ENCODE measurements around the gene ZBTB9. TPM values are rescaled to one million over a fixed set of nuclear protein-coding genes. Genes with fewer than 3 reads are reported as not detected.
"Not testable (repeated sequence)": the region's sequence is repeated elsewhere in the genome, so short reads cannot be mapped to it uniquely, and the experiment has no call there.

ZBTB9 gene
- total RNA-seq, 1 experiment from 2014 or later: 7.6 TPM

DNA sequence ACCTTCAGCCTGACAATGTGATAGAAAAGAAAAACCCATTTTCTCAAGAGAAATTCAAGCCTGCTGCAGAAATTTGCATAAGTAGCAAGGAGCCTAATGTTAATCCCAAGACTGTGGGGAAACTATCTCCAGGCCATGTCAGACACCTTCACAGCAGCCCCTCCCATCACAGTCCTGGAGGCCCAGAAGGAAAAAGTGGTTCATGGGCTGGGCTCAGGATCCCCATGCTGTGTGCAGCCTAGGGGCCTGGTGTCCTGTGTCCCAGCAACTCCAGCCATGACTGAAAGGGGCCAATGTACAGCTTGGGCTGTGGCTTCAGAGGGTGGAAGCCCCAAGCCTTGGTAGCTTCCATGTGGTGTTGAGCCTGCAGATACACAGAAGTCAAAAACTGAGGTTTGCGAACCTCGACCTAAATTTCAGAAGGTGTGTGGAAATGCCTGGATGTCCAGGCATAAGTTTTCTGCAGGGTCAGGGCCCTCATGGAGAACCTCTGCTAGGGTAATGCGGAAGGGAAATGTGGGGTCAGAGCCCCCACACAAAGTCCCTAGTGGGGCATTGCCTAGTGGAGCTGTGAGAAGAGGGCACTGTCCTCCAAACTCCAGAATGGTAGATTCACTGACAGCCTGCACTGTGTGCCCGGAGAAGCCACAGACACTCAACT is 11.8 kb downstream of the ZBTB9 start:
- DNase-seq (ENCODE audit: low spot score): no peak

DNA sequence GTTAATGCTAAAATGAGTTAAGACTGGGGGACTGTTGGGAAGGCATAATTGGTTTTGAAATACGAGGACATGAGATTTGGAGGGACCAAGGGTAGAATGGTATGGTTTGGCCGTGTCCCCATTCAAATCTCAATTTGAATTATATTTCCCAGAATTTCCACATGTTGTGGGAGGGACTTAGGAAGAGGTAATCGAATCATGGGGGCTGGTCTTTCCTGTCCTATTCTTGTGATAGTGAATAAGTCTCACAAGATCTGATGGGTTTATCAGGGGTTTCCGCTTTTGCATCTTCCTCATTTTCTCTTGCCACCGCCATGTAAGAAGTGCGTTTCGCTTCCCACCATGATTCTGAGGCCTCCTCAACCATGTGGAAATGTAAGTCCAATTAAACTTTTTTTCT is 12.7 kb downstream of the ZBTB9 start:
- DNase-seq (ENCODE audit: low spot score): no peak

DNA sequence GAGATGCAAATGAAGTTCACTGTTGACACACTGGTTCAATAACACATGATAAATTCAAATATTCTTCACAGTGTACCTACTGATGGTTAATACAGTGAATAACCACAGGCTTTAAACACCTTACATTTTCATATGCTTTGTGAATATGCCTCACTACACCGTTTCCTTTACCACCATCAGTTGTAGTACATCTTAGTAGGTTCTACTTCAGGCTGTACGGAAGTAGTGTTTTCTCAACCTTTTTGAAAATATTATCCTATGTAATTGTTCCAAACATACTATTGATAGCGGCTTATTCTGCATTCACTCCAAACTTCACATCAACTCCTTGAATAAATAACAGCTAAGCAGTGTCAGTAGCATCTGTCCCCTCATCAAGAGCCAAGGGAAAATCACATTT is 15.3 kb downstream of the ZBTB9 start:
- DNase-seq (ENCODE audit: low spot score): no peak

DNA sequence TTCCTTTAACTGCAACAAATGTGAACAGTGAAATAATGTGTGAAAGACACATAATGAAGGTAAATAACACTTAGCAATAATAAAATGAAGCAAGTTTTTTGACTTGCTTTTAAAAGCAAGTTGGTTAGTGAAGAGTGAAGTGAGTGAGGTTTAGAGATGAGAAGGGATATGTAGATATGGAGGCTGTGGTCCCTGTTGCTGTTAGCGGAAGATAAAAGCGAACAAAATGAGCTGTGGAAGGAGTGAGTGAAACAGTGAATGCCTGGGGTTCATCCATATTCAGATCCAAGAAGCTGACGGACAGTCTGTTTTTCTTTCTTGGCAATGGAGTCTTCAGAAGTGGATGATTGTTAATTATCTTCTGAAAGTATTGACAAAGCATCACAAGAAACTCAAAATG is 23.5 kb downstream of the ZBTB9 start:
- DNase-seq (ENCODE audit: low spot score): no peak

DNA sequence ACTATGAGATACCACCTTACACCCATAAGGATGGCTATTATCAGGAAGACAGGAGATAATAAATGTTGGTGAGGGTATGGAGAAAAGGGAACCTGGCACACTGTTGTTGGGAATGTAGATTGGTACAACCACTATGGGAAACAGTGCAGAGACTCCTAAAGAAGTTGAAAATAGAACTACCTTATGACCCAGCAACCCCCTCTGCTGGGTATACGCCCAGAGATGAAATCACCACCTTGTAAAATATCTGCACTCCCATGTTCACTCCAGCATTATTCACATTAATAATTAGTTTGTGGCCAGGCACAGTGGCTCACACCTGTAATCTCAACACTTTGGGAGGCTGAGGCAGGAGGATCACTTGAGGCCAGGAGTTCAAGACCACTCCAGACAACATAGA is 26.8 kb downstream of the ZBTB9 start:
- DNase-seq (ENCODE audit: low spot score): no peak

DNA sequence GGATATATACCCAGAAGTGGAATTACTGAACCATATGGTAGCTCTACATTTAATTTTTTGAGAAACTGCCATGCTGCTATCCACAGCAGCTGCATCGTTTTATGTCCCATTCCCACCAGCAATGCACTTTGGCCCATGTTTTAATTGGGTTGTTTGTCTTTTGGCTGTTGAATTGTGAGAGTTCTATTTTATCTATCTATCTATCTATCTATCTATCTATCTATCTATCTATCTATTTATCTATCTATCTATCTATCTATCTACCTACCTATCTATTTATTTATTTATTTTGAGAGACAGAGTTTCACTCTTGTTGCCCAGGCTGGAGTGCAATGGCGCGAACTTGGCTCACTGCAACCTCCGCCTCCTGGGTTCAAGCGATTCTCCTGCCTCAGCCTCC is 28.2 kb downstream of the ZBTB9 start:
- DNase-seq (ENCODE audit: low spot score): not testable (repeated sequence)

DNA sequence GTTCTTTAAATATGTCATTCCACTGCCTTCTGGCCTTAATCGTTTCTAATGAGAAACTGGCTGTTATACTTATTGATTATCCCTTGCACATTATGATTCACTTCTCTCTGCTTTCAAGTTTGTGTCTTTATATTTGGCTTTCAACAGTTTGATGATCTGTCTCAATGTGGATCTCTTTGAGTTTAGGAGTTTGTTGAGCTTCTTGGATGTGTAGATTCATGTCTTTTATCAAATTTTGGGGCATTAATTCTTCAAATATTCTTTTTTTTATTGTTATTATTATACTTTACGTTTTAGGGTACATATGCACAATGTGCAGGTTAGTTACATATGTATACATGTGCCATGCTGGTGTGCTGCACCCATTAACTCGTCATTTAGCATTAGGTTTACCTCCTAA is 29.3 kb downstream of the ZBTB9 start:
- DNase-seq (ENCODE audit: low spot score): no peak

DNA sequence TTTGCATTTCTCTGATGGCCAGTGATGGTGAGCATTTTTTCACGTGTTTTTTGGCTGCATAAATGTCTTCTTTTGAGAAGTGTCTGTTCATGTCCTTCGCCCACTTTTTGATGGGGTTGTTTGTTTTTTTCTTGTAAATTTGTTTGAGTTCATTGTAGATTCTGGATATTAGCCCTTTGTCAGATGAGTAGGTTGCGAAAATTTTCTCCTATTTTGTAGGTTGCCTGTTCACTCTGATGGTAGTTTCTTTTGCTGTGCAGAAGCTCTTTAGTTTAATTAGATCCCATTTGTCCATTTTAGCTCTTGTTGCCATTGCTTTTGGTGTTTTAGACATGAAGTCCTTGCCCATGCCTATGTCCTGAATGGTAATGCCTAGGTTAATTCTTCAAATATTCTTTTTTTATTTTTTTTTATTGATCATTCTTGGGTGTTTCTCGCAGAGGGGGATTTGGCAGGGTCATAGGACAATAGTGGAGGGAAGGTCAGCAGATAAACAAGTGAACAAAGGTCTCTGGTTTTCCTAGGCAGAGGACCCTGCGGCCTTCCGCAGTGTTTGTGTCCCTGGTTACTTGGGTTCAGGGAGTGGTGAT is 30.4 kb downstream of the ZBTB9 start:
- DNase-seq (ENCODE audit: low spot score): not testable (repeated sequence)

DNA sequence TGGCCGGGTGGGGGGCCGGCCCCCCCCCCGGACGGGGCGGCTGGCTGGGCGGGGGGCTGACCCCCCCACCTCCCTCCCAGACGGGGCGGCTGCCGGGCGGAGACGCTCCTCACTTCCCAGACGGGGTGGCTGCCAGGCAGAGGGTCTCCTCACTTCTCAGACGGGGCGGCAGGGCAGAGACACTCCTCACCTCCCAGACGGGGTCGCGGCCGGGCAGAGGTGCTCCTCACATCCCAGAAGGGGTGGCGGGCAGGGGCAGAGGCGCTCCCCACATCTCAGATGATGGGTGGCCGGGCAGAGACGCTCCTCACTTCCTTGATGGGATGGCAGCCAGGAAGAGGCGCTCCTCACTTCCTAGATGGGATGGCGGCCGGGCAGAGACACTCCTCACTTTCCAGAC is 31.3 kb downstream of the ZBTB9 start:
- not testable (repeated sequence) for DNase-seq (ENCODE audit: low spot score)

DNA sequence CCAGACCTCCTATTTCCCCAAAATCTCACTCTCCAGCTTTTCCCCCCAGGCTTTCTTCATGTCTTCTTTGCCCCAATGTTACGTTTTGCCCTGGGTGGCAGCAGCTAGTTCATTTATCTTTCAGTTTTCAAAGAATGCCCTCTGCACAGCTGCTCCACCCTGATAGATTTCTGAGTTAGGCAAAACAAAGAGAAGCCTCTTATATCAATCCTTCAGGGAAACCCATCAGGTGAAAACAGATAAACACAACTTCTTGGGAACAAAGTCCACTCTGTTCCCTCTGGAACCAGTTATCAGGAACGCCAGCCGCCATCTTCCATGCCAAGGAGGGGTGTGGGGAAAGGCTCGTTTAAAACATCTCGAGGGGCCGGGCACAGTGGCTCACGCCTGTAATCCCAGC is 34.0 kb downstream of the ZBTB9 start:
- DNase-seq (ENCODE audit: low spot score): no peak

DNA sequence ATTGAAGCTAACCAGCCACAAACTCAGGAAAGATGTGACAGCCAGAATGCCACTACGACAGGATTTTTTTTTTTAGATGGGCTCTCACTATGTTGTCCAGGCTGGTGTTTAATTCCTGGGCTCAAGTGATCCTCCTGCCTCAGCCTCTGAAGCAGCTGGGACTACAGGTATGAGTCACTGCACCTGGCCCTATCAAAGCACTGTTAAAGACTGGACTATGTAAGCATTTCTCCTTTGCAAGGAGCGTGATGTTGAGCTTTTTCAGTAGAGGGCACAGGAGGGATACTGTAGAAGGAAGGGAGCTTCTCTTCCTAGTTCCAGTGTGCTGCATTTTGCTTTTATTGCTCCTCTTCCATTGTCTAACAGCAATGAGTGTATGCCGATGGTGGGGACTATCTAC is 35.8 kb downstream of the ZBTB9 start:
- peak; percentile 20 for DNase-seq (ENCODE audit: low spot score)

DNA sequence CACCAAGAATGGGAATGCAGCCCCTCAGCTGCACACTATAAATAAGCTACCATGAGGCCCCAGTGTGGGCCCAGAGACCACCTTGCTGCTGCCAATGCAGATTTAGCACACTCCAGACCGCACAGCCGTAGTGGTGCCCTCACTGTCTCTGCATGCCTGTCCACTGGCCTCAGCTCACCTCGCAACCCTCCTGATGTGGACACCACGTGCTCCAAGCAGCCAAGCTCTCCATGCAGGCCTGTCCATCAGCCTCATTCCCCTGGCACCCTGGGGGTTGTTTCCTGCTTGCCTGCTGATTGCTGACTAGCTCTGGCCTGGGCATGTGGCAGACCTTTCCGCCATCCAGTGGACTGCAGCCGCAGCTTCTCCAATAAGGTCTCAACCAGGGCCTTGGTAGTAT is 36.2 kb downstream of the ZBTB9 start:
- no peak for DNase-seq (ENCODE audit: low spot score)

DNA sequence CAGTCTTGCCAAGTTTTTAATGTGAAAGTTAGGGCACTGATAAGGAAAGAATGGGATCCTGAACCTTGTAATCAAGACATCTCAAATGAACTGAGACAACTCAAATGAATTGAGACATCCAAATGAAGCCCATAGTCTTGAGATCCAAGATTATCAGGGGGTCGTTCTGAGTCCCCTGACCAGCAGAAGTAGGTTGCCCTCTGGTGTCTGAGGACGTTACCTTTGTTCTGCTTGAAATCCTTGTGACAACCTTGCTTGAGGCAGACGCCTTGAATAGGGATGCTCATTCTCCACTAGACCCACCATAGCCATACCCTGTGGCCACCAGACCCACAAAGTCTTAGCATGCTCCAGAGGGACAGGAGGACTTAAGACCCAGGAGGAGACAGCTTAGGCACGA is 37.7 kb downstream of the ZBTB9 start:
- no peak for DNase-seq (ENCODE audit: low spot score)

DNA sequence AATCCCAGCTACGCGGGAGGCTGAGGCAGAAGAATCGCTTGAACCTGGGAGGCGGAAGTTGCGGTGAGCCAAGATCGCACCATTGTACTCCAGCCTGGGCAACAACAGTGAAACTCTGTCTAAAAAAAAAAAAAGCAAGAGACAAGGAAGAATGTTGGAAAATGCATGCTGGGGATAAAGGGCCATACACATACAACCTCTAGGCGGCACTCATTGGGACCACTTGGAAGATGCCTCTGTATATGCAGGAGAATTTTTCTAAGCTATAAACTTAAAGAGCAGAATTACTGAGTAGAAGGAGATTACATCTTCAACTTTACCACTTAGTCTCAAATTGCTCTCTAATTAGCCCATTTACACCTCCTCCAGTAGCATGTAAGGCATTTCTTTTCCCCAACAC is 42.8 kb downstream of the ZBTB9 start:
- DNase-seq (ENCODE audit: low spot score): no peak

DNA sequence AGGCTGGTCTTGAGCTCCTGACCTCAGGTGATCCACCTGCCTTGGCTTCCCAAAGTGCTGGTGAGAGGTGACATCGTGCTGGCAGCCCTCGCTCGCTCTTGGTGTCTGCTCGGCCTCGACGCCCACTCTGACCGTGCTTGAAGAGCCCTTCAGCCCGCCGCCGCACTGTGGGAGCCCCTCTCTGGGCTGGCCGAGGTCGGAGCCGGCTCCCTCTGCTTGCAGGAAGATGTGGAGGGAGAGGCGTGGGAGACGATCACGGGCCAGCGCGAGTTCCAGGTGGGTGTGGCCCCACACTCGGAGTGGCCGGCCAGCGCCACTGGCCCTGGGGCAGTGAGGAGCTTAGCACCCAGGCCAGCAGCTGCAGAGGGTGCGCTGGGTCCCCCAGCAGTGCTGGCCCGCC is 48.1 kb downstream of the ZBTB9 start:
- no peak for DNase-seq (ENCODE audit: low spot score)

DNA sequence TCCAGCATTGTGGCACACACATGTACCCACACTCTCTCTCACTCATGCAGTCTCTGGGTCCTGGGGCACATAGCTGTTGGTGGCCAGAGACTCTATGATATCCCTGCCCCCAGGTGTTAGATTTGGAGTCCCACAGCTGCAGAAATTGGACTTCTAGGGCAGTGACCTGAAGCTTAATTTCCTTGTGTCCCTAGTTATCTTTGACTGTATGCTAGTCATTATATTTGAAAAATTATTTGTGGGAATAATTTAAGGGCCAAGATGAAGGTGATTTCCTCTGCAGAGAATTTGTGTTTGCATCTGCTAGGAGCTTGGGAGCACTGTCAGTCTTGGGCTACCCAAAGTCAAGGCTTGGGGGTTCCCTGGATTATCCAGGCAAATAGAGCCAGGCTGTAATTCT is 50.1 kb downstream of the ZBTB9 start:
- no peak for DNase-seq (ENCODE audit: low spot score)

DNA sequence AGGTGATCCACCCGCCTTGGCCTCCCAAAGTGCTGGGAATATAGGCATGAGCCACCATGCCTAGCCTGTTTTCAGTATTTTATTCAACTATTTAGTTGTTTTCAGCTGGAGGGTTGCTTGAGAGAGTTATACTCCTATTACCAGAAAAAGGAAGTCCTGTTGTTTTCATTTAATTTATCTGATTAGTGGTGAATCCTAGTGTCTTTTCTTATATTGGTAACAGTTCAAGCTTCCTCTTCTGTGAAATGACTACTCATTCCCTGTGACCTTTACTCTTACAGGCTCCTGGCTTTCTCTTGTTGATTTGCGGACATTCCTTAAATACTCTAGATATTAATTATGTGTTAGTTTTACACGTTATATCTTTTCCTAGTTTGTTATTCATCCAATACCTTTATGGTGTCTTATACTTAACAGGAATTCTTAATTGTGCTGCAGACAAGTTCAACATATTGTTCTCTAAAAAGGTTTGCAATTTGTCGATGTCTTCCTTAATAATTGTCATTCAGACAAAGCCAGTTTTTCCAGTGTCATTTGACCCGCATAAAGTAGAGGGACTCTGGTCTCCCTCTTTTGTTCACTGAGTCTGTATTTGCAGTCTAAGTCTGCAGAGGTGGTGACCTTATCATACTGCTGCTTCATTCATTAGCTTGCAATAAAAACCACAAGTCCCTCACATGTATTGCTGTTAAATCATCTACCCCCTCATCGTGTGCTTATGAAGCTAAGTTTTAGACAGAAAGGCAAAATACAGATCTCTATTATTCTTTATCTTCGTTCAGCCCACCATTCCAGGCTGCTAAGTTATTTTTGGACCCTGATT is 51.4 kb downstream of the ZBTB9 start:
- DNase-seq (ENCODE audit: low spot score): no peak

Other genes with a start within 250 kb of the ZBTB9 start
- 1.2 and 5.6 TPM in 2 replicates for gene HSD17B8, start 249.9 kb upstream of the ZBTB9 start, total RNA-seq (2014; rRNA removed; shearing (Covaris generic))
- gene RING1, start 246.1 kb upstream of the ZBTB9 start, total RNA-seq (2014; rRNA removed; shearing (Covaris generic)): 26.9 and 29.3 TPM in 2 replicates
- 16.9 and 38.9 TPM in 2 replicates for gene VPS52, start 182.7 kb upstream of the ZBTB9 start, total RNA-seq (2014; rRNA removed; shearing (Covaris generic))
- 2,534 and 2,796 TPM in 2 replicates for gene RPS18, start 182.5 kb upstream of the ZBTB9 start, total RNA-seq (2014; rRNA removed; shearing (Covaris generic))
- gene B3GALT4, start 177.5 kb upstream of the ZBTB9 start, total RNA-seq (2014; rRNA removed; shearing (Covaris generic)): not detected in 2 replicates
- gene WDR46, start 165.3 kb upstream of the ZBTB9 start, total RNA-seq (2014; rRNA removed; shearing (Covaris generic)): 89.0 and 99.5 TPM in 2 replicates
- gene PFDN6, start 165.0 kb upstream of the ZBTB9 start, total RNA-seq (2014; rRNA removed; shearing (Covaris generic)): 85.0 and 105 TPM in 2 replicates
- gene RGL2, start 155.6 kb upstream of the ZBTB9 start, total RNA-seq (2014; rRNA removed; shearing (Covaris generic)): 14.7 and 17.5 TPM in 2 replicates
- 56.5 and 69.8 TPM in 2 replicates for gene TAPBP, start 140.5 kb upstream of the ZBTB9 start, total RNA-seq (2014; rRNA removed; shearing (Covaris generic))
- gene ZBTB22, start 136.8 kb upstream of the ZBTB9 start, total RNA-seq (2014; rRNA removed; shearing (Covaris generic)): 7.9 and 11.3 TPM in 2 replicates
- 45.4 and 73.9 TPM in 2 replicates for gene DAXX, start 131.6 kb upstream of the ZBTB9 start, total RNA-seq (2014; rRNA removed; shearing (Covaris generic))
- 52.4 and 67.2 TPM in 2 replicates for gene KIFC1, start 62.8 kb upstream of the ZBTB9 start, total RNA-seq (2014; rRNA removed; shearing (Covaris generic))
- gene PHF1, start 43.6 kb upstream of the ZBTB9 start, total RNA-seq (2014; rRNA removed; shearing (Covaris generic)): 20.4 and 20.5 TPM in 2 replicates
- 183 and 222 TPM in 2 replicates for gene CUTA, start 36.5 kb upstream of the ZBTB9 start, total RNA-seq (2014; rRNA removed; shearing (Covaris generic))
- 0.37 and 0.75 TPM in 2 replicates for gene SYNGAP1, start 34.5 kb upstream of the ZBTB9 start, total RNA-seq (2014; rRNA removed; shearing (Covaris generic))
- gene BAK1, start 125.7 kb downstream of the ZBTB9 start, total RNA-seq (2014; rRNA removed; shearing (Covaris generic)): 16.3 and 18.8 TPM in 2 replicates
- 6.6 and 9.8 TPM in 2 replicates for gene ITPR3, start 166.7 kb downstream of the ZBTB9 start, total RNA-seq (2014; rRNA removed; shearing (Covaris generic))

Measured in H4 (cell line).